ENCODE results near the gene TNIP2. TPM values are rescaled to one million over a fixed set of nuclear protein-coding genes. Genes with fewer than 3 reads are reported as not detected.

The TNIP2 gene
- total and polyA plus RNA-seq, 2 experiments from 2014 or later = 42.7 to 50.8 TPM

DNA sequence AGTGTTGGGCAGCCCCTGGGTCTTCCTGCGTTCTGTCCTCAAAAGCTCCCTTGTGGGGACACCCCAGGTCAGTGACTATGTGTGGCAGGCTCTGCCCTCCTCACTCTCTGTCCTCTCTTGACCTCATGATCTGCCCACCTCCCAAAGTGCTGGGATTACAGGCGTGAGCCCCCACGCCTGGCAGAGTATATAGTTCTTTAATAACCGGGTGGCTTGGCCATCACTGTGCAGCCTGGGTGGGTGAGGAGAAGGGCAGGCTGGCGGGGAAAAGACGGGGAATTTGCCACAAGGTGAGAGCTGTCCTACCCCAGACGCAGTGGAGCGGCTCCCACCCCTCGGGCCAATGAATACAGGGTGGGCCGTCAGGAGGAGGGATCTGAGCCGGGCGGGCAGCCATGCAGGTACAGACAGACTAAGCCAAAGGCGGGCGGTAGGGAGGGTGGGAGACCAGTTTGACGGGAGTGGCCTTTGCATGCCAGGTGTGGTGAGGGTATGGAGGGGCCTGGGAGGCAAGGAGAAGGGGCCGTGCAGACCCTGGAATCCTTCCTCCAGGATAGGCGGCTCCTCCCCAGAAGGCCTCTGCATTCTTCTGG is 39.3 kb upstream of the TNIP2 start:
- no peaks in the 10 kb centered on the region for H3K9me3 ChIP-seq (ENCODE audit: low read depth)
- peaks cover 33% of the 10 kb centered on the region for H3K79me2 ChIP-seq
- H3K4me1 ChIP-seq (ENCODE audit: insufficient read depth) = peaks cover 51% of the 10 kb centered on the region
- TF ChIP-seq EZH2 (IDR thresholded peaks at IDR 0.05; ENCODE audit: borderline replicate concordance) = no peak
- no peak for TF ChIP-seq CTCF (IDR thresholded peaks at IDR 0.05; ENCODE audit: poor library complexity)
- TF ChIP-seq EZH2phosphoT487 (IDR thresholded peaks at IDR 0.05; ENCODE audit: low read depth, severe bottlenecking, unreplicated experiment) = no peak
- WGBS (ENCODE audit: low lambda C conversion rate, missing lambda C conversion rate) = 92% methylated on average over 16 of the region's 17 CpGs
- DNase-seq (ENCODE audit: low spot score) = peak; percentile 10
- no peaks in the 10 kb centered on the region for H4K20me1 ChIP-seq (ENCODE audit: insufficient read depth, poor library complexity, severe bottlenecking)
- H3K4me3 ChIP-seq = no peak overlapping the region
- H3K27ac ChIP-seq = peak overlapping the region; percentile 89
- peak overlapping the region; percentile 99 for H3K4me2 ChIP-seq
- no peaks in the 10 kb centered on the region for H3K9me2 ChIP-seq (replicated peaks; ENCODE audit: insufficient read depth)
- H3K27me3 ChIP-seq = no peaks in the 10 kb centered on the region
- no peaks in the 10 kb centered on the region for H3K36me3 ChIP-seq (replicated peaks; ENCODE audit: insufficient read depth, low read depth)
- H2AFZ ChIP-seq = no peak overlapping the region

GRCh38 chr4:2794486-2795299 is 38.6 kb upstream of the TNIP2 start:
- Histone ChIP-seq H3K4me1 (ENCODE audit: insufficient read depth) (peaks cover 44% of the 10 kb centered on the region), H3K9me3 (ENCODE audit: low read depth) (no peaks in the 10 kb centered on the region), H2AFZ (no peak overlapping the region), H3K27ac (peak overlapping the region; percentile 89), H4K20me1 (ENCODE audit: insufficient read depth, poor library complexity, severe bottlenecking) (no peaks in the 10 kb centered on the region), H3K9me2 (replicated peaks; ENCODE audit: insufficient read depth) (no peaks in the 10 kb centered on the region), H3K4me2 (peak overlapping the region; percentile 99), H3K4me3 (no peak overlapping the region), H3K27me3 (no peaks in the 10 kb centered on the region), H3K79me2 (peaks cover 32% of the 10 kb centered on the region), H3K36me3 (replicated peaks; ENCODE audit: insufficient read depth, low read depth) (no peaks in the 10 kb centered on the region)
- TF ChIP-seq EZH2 (IDR thresholded peaks at IDR 0.05; ENCODE audit: borderline replicate concordance) (no peak), EZH2phosphoT487 (IDR thresholded peaks at IDR 0.05; ENCODE audit: low read depth, severe bottlenecking, unreplicated experiment) (no peak), CTCF (IDR thresholded peaks at IDR 0.05; ENCODE audit: poor library complexity) (no peak)
- DNase-seq (ENCODE audit: low spot score) = peak; percentile 68
- 68% methylated on average over 11 of the region's 11 CpGs for WGBS (ENCODE audit: low lambda C conversion rate, missing lambda C conversion rate)

DNA sequence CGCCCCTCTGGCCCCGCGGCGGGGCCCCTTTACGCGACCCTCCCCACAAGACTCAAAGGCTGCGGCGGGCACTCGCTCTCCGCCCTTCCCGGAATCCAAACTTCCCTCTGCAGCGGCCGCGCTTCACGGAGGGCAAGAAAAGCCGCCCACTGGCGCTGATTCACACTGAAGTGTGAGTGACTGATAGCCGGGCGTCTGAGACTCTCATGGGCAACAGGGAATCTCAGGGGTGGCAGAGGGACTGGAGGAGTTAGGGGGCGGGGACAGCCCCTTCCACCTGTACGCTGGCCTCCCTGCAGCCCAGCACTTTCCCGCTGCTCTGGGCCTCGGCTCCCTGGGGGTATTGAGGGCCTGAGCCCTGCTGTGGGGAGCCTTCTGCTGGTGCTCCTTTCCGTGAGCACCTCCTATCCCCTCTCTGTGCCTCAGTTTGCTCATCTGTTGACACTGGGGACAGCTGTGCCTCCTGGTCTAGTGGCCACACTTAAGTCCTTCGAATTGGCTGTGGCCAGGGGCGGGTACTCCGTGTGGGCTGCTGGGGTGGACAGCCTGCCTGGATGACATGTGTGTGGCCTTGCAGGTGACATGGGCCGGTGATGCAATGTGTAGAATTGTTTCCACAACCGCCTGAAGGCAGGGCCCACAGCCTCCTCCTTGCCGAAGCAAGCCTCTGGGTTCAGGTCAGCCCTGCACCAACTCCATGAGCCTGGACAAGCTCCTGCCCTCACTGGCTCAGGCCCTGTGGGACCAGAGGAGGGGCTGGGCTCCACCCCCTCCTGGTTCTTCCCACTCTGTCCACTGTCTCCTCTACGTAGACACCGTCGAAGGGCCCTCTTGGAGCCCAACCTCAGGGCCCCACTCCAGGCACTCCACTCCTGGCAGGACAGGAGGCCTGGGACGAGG is 37.7 kb upstream of the TNIP2 start:
- TF ChIP-seq CTCF (IDR thresholded peaks at IDR 0.05; ENCODE audit: poor library complexity) (no peak), EZH2phosphoT487 (IDR thresholded peaks at IDR 0.05; ENCODE audit: low read depth, severe bottlenecking, unreplicated experiment) (no peak), EZH2 (IDR thresholded peaks at IDR 0.05; ENCODE audit: borderline replicate concordance) (no peak)
- 36% methylated on average over 28 of the region's 34 CpGs for WGBS (ENCODE audit: low lambda C conversion rate, missing lambda C conversion rate)
- Histone ChIP-seq H3K27me3 (no peaks in the 10 kb centered on the region), H2AFZ (peak overlapping the region; percentile 40), H3K9me3 (ENCODE audit: low read depth) (no peaks in the 10 kb centered on the region), H3K36me3 (replicated peaks; ENCODE audit: insufficient read depth, low read depth) (no peaks in the 10 kb centered on the region), H3K4me2 (peak overlapping the region; percentile 99), H3K9me2 (replicated peaks; ENCODE audit: insufficient read depth) (no peaks in the 10 kb centered on the region), H3K4me1 (ENCODE audit: insufficient read depth) (peaks cover 40% of the 10 kb centered on the region), H3K79me2 (peaks cover 25% of the 10 kb centered on the region), H3K4me3 (peak overlapping the region; percentile 61), H3K27ac (peak overlapping the region; percentile 89), H4K20me1 (ENCODE audit: insufficient read depth, poor library complexity, severe bottlenecking) (no peaks in the 10 kb centered on the region)
- peak; percentile 63 for DNase-seq (ENCODE audit: low spot score)

All from hepatocyte (in vitro differentiated cells).